Immature natural killer cell (primary cell): ENCODE results near the gene LHX2. TPM values are rescaled to one million over a fixed set of nuclear protein-coding genes. Genes with fewer than 3 reads are reported as not detected.
A peak's percentile ranks its signal among the peaks of the same experiment; 100 is the strongest.

Experiments used
- DNase-seq, 3 donors: peaks; one replicate each; pipeline ENCODE4 v3.0.0; 2022; ENCODE audit warnings: mixed read lengths in 1 of 3
- H3K27ac Mint-ChIP-seq, 6 donors: one replicate each; pipeline ENCODE4 v1.8.0; 2020; ENCODE audit warnings: mixed read lengths in 6 of 6, mild to moderate bottlenecking in 5 of 6, inconsistent platforms in 4 of 6, moderate library complexity in 3 of 6
- H3K27me3 Mint-ChIP-seq, 3 donors: one replicate each; pipeline ENCODE4 v1.8.0; 2020 to 2021; ENCODE audit warnings: low read depth in 3 of 3, mild to moderate bottlenecking in 3 of 3, mixed read lengths in 3 of 3, moderate library complexity in 3 of 3, inconsistent platforms in 1 of 3
- H3K36me3 Mint-ChIP-seq, 3 donors: one replicate each; pipeline ENCODE4 v1.8.0; 2020; ENCODE audit warnings: mixed read lengths in 3 of 3, inconsistent platforms in 2 of 3, mild to moderate bottlenecking in 2 of 3
- H3K4me1 Mint-ChIP-seq, 2 donors: one replicate each; pipeline ENCODE4 v1.8.0; 2020; ENCODE audit warnings: inconsistent platforms in 2 of 2, mild to moderate bottlenecking in 2 of 2, mixed read lengths in 2 of 2, moderate library complexity in 1 of 2
- H3K4me3 Mint-ChIP-seq, 5 donors: one replicate each; pipeline ENCODE4 v1.8.0; 2020; ENCODE audit warnings: mild to moderate bottlenecking in 5 of 5, mixed read lengths in 5 of 5, inconsistent platforms in 3 of 5, moderate library complexity in 3 of 5
- H3K9me3 Mint-ChIP-seq, 6 donors: one replicate each; pipeline ENCODE4 v1.8.0; 2020; ENCODE audit warnings: mild to moderate bottlenecking in 6 of 6, mixed read lengths in 6 of 6, inconsistent platforms in 4 of 6, moderate library complexity in 3 of 6
- polyA plus RNA-seq, 3 donors: library from polyadenylated mRNA; unstranded; fragments of 300-500 nt; fragmentation: Illumina TruSeq; gene quantifications; one replicate each; pipeline ENCODE4 v1.2.3, GENCODE V29; 2021

The LHX2 gene
- polyA plus RNA-seq, 3 donors from 2014 or later: not detected

GRCh38 chr9:124050955-124051354 lies 39.4 kb downstream of the LHX2 start:
- no peak for DNase-seq
- H3K36me3 Mint-ChIP-seq: peaks cover 0 to 4% (median 0%) of the 10 kb centered on the region in 3 donors
- peaks cover 0 to 4% of the 10 kb centered on the region in 2 donors for H3K4me1 Mint-ChIP-seq
- no peak overlapping the region for H3K27ac Mint-ChIP-seq
- peaks cover 0 to 37% (median 8%) of the 10 kb centered on the region in 3 donors for H3K27me3 Mint-ChIP-seq
- H3K9me3 Mint-ChIP-seq: no peaks in the 10 kb centered on the region
- H3K4me3 Mint-ChIP-seq: no peak overlapping the region

- H3K27me3 Mint-ChIP-seq: peaks cover 0 to 24% (median 3%) of the 10 kb centered on the region in 3 donors
- DNase-seq: no peak
- no peak overlapping the region for H3K27ac Mint-ChIP-seq
- H3K4me3 Mint-ChIP-seq: no peak overlapping the region
- no peaks in the 10 kb centered on the region for H3K36me3 Mint-ChIP-seq
- no peaks in the 10 kb centered on the region for H3K9me3 Mint-ChIP-seq
- peaks cover 0 to 4% of the 10 kb centered on the region in 2 donors for H3K4me1 Mint-ChIP-seq
Observed at GRCh38 chr9:124052401-124052800, 40.8 kb downstream of the LHX2 start.

- Mint-ChIP-seq H3K36me3 (no peaks in the 10 kb centered on the region), H3K9me3 (no peaks in the 10 kb centered on the region), H3K27me3 (peaks cover 3 to 19% (median 3%) of the 10 kb centered on the region in 3 donors), H3K4me3 (no peak overlapping the region), H3K27ac (no peak overlapping the region), H3K4me1 (peaks cover 0 to 4% of the 10 kb centered on the region in 2 donors)
- DNase-seq: peak in 2 of 3 donors; percentile 3
Observed at GRCh38 chr9:124054582-124055227, 43.1 kb downstream of the LHX2 start.

GRCh38 chr9:124060844-124061605 lies 49.5 kb downstream of the LHX2 start:
- no peak overlapping the region for H3K4me3 Mint-ChIP-seq
- peaks cover 5 to 8% (median 6%) of the 10 kb centered on the region in 3 donors for H3K27me3 Mint-ChIP-seq
- H3K4me1 Mint-ChIP-seq: no peaks in the 10 kb centered on the region

GRCh38 chr9:124062172-124062571 lies 50.6 kb downstream of the LHX2 start:
- Mint-ChIP-seq H3K36me3 (no peaks in the 10 kb centered on the region), H3K27me3 (peaks cover 4 to 8% (median 8%) of the 10 kb centered on the region in 3 donors), H3K9me3 (no peaks in the 10 kb centered on the region), H3K4me1 (no peaks in the 10 kb centered on the region), H3K27ac (no peak overlapping the region), H3K4me3 (no peak overlapping the region)
- DNase-seq: no peak

More at GRCh38 chr9:124060844-124061605, 49.5 kb downstream of the LHX2 start:
- no peak for DNase-seq
- Mint-ChIP-seq H3K27ac (no peak overlapping the region), H3K36me3 (no peaks in the 10 kb centered on the region), H3K9me3 (no peaks in the 10 kb centered on the region)

GRCh38 chr9:124066783-124067577 lies 55.4 kb downstream of the LHX2 start:
- H3K36me3 Mint-ChIP-seq: no peaks in the 10 kb centered on the region
- peaks cover 0 to 2% (median 0%) of the 10 kb centered on the region in 6 donors for H3K9me3 Mint-ChIP-seq
- no peak for DNase-seq
- H3K4me1 Mint-ChIP-seq: no peaks in the 10 kb centered on the region
- no peak overlapping the region for H3K4me3 Mint-ChIP-seq
- H3K27me3 Mint-ChIP-seq: peaks cover 0 to 2% (median 2%) of the 10 kb centered on the region in 3 donors
- H3K27ac Mint-ChIP-seq: no peak overlapping the region

- no peaks in the 10 kb centered on the region for H3K4me1 Mint-ChIP-seq
- no peak overlapping the region for H3K27ac Mint-ChIP-seq
- no peaks in the 10 kb centered on the region for H3K36me3 Mint-ChIP-seq
- H3K4me3 Mint-ChIP-seq: no peak overlapping the region
- DNase-seq: no peak
- peaks cover 0 to 2% (median 0%) of the 10 kb centered on the region in 6 donors for H3K9me3 Mint-ChIP-seq
- H3K27me3 Mint-ChIP-seq: peaks cover 0 to 4% (median 0%) of the 10 kb centered on the region in 3 donors
Observed at GRCh38 chr9:124068251-124068650, 56.7 kb downstream of the LHX2 start.

- peaks cover 1 to 4% (median 3%) of the 10 kb centered on the region in 3 donors for H3K27me3 Mint-ChIP-seq
- H3K4me1 Mint-ChIP-seq: no peaks in the 10 kb centered on the region
- H3K4me3 Mint-ChIP-seq: no peak overlapping the region
- H3K27ac Mint-ChIP-seq: no peak overlapping the region
- peaks cover 0 to 3% (median 0%) of the 10 kb centered on the region in 6 donors for H3K9me3 Mint-ChIP-seq
- DNase-seq: no peak
- H3K36me3 Mint-ChIP-seq: no peaks in the 10 kb centered on the region
Observed at GRCh38 chr9:124074746-124075145, 63.2 kb downstream of the LHX2 start.

GRCh38 chr9:124075761-124076160 lies 64.2 kb downstream of the LHX2 start:
- Mint-ChIP-seq H3K27me3 (peaks cover 1 to 4% (median 3%) of the 10 kb centered on the region in 3 donors), H3K27ac (no peak overlapping the region), H3K9me3 (peaks cover 0 to 2% (median 0%) of the 10 kb centered on the region in 6 donors), H3K4me1 (no peaks in the 10 kb centered on the region), H3K4me3 (no peak overlapping the region), H3K36me3 (no peaks in the 10 kb centered on the region)
- no peak for DNase-seq

- Mint-ChIP-seq H3K9me3 (peaks cover 0 to 2% (median 0%) of the 10 kb centered on the region in 6 donors), H3K4me3 (no peak overlapping the region), H3K27me3 (peaks cover 1 to 3% (median 2%) of the 10 kb centered on the region in 3 donors), H3K4me1 (no peaks in the 10 kb centered on the region), H3K27ac (no peak overlapping the region), H3K36me3 (no peaks in the 10 kb centered on the region)
- DNase-seq: no peak
Observed at GRCh38 chr9:124077915-124078572, 66.5 kb downstream of the LHX2 start.

GRCh38 chr9:124078641-124079040 lies 67.1 kb downstream of the LHX2 start:
- DNase-seq: no peak
- H3K4me1 Mint-ChIP-seq: no peaks in the 10 kb centered on the region
- peaks cover 0 to 2% (median 0%) of the 10 kb centered on the region in 6 donors for H3K9me3 Mint-ChIP-seq
- no peak overlapping the region for H3K27ac Mint-ChIP-seq
- H3K4me3 Mint-ChIP-seq: no peak overlapping the region
- peaks cover 1 to 3% (median 1%) of the 10 kb centered on the region in 3 donors for H3K27me3 Mint-ChIP-seq
- H3K36me3 Mint-ChIP-seq: no peaks in the 10 kb centered on the region

GRCh38 chr9:124079176-124079925 lies 67.8 kb downstream of the LHX2 start:
- no peak overlapping the region for H3K4me3 Mint-ChIP-seq
- H3K9me3 Mint-ChIP-seq: peaks cover 0 to 2% (median 0%) of the 10 kb centered on the region in 6 donors
- no peaks in the 10 kb centered on the region for H3K4me1 Mint-ChIP-seq
- DNase-seq: no peak
- no peaks in the 10 kb centered on the region for H3K36me3 Mint-ChIP-seq
- H3K27ac Mint-ChIP-seq: no peak overlapping the region
- H3K27me3 Mint-ChIP-seq: peaks cover 1 to 3% (median 3%) of the 10 kb centered on the region in 3 donors

GRCh38 chr9:124082622-124083021 lies 71.1 kb downstream of the LHX2 start:
- DNase-seq: no peak
- Mint-ChIP-seq H3K9me3 (peaks cover 1 to 12% (median 7%) of the 10 kb centered on the region in 6 donors), H3K36me3 (peaks cover 0 to 4% (median 3%) of the 10 kb centered on the region in 3 donors), H3K27ac (no peak overlapping the region), H3K4me3 (no peak overlapping the region), H3K27me3 (peaks cover 2 to 7% (median 5%) of the 10 kb centered on the region in 3 donors), H3K4me1 (no peaks in the 10 kb centered on the region)
